ENCODE data around the gene CDH26. TPM values are rescaled to one million over a fixed set of nuclear protein-coding genes. Genes with fewer than 3 reads are reported as not detected.
"Not testable (repeated sequence)": the region's sequence is repeated elsewhere in the genome, so short reads cannot be mapped to it uniquely, and the experiment has no call there.

The CDH26 gene
- total RNA-seq, 4 donors from 2014 or later = 0.27 to 0.41 (median 0.29) TPM; not detected in 1

DNA sequence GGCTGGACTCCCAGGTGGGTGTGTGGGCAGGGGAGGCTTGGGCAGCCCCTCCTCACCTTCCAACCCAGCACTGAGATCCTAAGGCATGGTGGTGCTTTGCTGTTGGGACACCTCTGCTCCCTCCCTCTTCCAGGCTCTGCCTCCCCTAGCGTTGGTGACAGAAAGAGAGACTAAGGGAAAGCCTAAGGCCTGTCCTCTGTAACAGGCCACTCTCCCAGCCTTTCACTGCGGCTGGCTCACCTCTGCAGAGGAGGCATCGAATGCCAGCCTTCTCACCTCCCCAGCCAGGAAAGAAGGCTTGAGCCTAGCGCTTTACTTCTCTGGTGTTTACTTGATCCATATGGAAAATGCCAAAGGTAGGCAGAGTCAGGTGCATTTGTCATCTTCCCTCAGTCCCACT lies 3.5 kb upstream of the CDH26 start:
- ATAC-seq (peak; percentile 45 to 65), DNase-seq (peak in 1 of 2 donors; percentile 34)
- Histone ChIP-seq H3K27ac (peak overlapping the region; percentile 49 to 76 (median 65)), H3K4me3 (no peak overlapping the region), H3K4me1 (peaks cover 6 to 11% of the 10 kb centered on the region in 2 donors), H3K9me3 (no peaks in the 10 kb centered on the region), H3K36me3 (no peaks in the 10 kb centered on the region), H3K27me3 (no peaks in the 10 kb centered on the region)
- TF ChIP-seq POLR2A (IDR thresholded peaks at IDR 0.05) = no peak
- TF ChIP-seq, protein P1, sequence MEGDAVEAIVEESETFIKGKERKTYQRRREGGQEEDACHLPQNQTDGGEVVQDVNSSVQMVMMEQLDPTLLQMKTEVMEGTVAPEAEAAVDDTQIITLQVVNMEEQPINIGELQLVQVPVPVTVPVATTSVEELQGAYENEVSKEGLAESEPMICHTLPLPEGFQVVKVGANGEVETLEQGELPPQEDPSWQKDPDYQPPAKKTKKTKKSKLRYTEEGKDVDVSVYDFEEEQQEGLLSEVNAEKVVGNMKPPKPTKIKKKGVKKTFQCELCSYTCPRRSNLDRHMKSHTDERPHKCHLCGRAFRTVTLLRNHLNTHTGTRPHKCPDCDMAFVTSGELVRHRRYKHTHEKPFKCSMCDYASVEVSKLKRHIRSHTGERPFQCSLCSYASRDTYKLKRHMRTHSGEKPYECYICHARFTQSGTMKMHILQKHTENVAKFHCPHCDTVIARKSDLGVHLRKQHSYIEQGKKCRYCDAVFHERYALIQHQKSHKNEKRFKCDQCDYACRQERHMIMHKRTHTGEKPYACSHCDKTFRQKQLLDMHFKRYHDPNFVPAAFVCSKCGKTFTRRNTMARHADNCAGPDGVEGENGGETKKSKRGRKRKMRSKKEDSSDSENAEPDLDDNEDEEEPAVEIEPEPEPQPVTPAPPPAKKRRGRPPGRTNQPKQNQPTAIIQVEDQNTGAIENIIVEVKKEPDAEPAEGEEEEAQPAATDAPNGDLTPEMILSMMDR (IDR thresholded peaks at IDR 0.05 in 4 of 5, conservative IDR thresholded peaks at IDR 0.05 in 1 of 5) = no peak
- in situ Hi-C loops (cut with MboI; ENCODE audit: low sequenced_read_pairs in 4 of 4) (no loop called here), intact Hi-C loops (cut with DNase I; ENCODE audit: low total_unique reads) (loop anchor here (1.0 kb wide), 1 partner anchor 20 kb away; no protein-coding TSS in a partner anchor)

DNA sequence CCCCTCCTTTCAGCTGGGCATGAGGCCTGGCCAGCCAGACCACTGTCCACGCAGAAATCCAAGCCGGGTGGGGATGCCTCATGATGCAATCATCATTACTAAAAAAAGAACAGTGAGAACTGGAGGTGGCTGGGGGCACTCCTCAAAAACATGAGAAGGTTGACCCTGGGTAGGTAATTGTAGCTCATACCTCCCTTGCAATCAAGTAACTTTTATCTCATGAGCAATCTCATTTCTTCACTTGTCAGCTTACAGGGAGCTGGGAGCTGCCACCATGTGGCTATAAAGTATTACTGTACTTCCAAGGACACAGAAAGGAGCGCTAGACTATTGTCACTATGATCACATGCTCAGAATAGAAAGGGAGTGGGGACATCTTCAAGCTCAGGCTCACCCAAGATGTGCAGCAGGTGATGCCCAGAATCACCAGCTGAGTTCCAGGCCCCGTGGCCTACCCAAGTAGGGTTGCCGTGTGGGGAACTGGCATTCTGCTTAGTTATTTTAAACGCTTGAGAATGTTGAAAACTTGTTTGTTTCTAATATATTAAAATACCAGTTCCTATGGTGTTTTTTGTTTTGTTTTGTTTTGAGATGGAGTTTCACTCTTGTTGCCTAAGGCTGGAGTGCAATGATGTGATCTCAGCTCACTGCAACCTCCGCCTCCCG lies 3.0 kb upstream of the CDH26 start:
- Histone ChIP-seq H3K27ac (peak overlapping the region; percentile 49 to 76 (median 65)), H3K4me3 (no peak overlapping the region), H3K9me3 (no peaks in the 10 kb centered on the region), H3K36me3 (no peaks in the 10 kb centered on the region), H3K4me1 (peaks cover 6 to 10% of the 10 kb centered on the region in 2 donors), H3K27me3 (no peaks in the 10 kb centered on the region)
- ATAC-seq (peak; percentile 98 to 99), DNase-seq (peak; percentile 28 to 58)
- intact Hi-C loops (cut with DNase I; ENCODE audit: low total_unique reads) = loop anchor here (1.0 kb wide), 1 partner anchor 21 kb away; no protein-coding TSS in a partner anchor
- TF ChIP-seq, protein P1 (IDR thresholded peaks at IDR 0.05 in 4 of 5, conservative IDR thresholded peaks at IDR 0.05 in 1 of 5) = peak; percentile 43 to 58 (median 52)
- TF ChIP-seq POLR2A (IDR thresholded peaks at IDR 0.05) = no peak
- in situ Hi-C loops (cut with MboI; ENCODE audit: low sequenced_read_pairs in 4 of 4) = no loop called here

- H3K4me1 ChIP-seq; intact Hi-C loops (cut with DNase I; ENCODE audit: low total_unique reads); H3K9me3 ChIP-seq; H3K36me3 ChIP-seq; H3K27me3 ChIP-seq; ATAC-seq; H3K27ac ChIP-seq; in situ Hi-C loops (cut with MboI; ENCODE audit: low sequenced_read_pairs in 4 of 4); DNase-seq; H3K4me3 ChIP-seq: not testable (repeated sequence)
These were observed 655 bp upstream of the CDH26 start for GRCh38 chr20:59957568-59957967.

GRCh38 chr20:59958626-59959025 lies 403 bp downstream of the CDH26 start:
- peaks cover 6 to 10% of the 10 kb centered on the region in 2 donors for H3K4me1 ChIP-seq
- H3K27ac ChIP-seq = no peak overlapping the region
- H3K36me3 ChIP-seq = no peaks in the 10 kb centered on the region
- DNase-seq = no peak
- no peak for ATAC-seq
- H3K9me3 ChIP-seq = no peaks in the 10 kb centered on the region
- no peak overlapping the region for H3K4me3 ChIP-seq
- intact Hi-C loops (cut with DNase I; ENCODE audit: low total_unique reads) = no loop called here
- no peaks in the 10 kb centered on the region for H3K27me3 ChIP-seq
- no peak for TF ChIP-seq POLR2A (IDR thresholded peaks at IDR 0.05)
- TF ChIP-seq, protein P1 (IDR thresholded peaks at IDR 0.05 in 4 of 5, conservative IDR thresholded peaks at IDR 0.05 in 1 of 5) = no peak
- in situ Hi-C loops (cut with MboI; ENCODE audit: low sequenced_read_pairs in 4 of 4) = no loop called here

- Histone ChIP-seq H3K27ac (no peak overlapping the region), H3K4me1 (no peaks in the 10 kb centered on the region), H3K4me3 (no peak overlapping the region), H3K27me3 (no peaks in the 10 kb centered on the region), H3K36me3 (no peaks in the 10 kb centered on the region), H3K9me3 (no peaks in the 10 kb centered on the region)
- no peak for ATAC-seq
- no peak for TF ChIP-seq POLR2A (IDR thresholded peaks at IDR 0.05)
- TF ChIP-seq, protein P1 (IDR thresholded peaks at IDR 0.05 in 4 of 5, conservative IDR thresholded peaks at IDR 0.05 in 1 of 5) = no peak
- in situ Hi-C loops (cut with MboI; ENCODE audit: low sequenced_read_pairs in 4 of 4) = no loop called here
- intact Hi-C loops (cut with DNase I; ENCODE audit: low total_unique reads) = no loop called here
- DNase-seq = no peak
These were observed 3.2 kb downstream of the CDH26 start for GRCh38 chr20:59961423-59961822.
